ENCODE data around the gene LINC00632.
A peak's percentile ranks its signal among the peaks of the same experiment; 100 is the strongest.

Gene LINC00632

DNA sequence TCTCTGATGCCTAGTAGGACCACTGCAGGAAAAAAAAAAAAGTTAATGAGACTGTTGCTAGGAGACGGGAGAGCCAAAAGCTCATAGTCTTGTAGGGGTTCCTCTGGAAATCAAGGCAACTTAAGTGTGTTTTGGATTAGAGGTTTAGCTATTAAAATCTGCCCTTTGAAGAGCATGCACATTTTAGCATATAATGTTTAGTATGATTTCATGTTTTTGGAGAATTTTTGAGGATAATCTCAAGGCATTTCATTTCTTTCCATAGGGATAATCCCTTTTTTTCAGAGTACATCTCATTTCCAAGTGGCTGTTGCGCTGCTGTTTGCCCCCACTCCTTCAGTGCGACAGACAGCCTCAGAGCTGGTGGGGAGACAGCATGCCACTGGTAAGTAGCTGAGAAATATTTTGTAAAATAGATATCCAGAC is at the start of gene LINC00632:
Gene LINC00632 (plus strand): TSS at position 339 of the 426 bp plus-strand sequence.
- Histone ChIP-seq H3K36me3 (ENCODE audit: insufficient read depth, low read length) (no peaks in the 10 kb centered on the region), H3K4me1 (ENCODE audit: insufficient read depth, low read length) (no peaks in the 10 kb centered on the region), H3K79me2 (ENCODE audit: insufficient read depth, low read length) (no peaks in the 10 kb centered on the region), H2AFZ (ENCODE audit: low read depth, low read length) (no peak within 1 kb of the TSS), H3K4me2 (ENCODE audit: insufficient read depth, low read length) (no peak within 1 kb of the TSS), H3K27me3 (ENCODE audit: insufficient read depth, low read length, poor library complexity) (no peaks in the 10 kb centered on the region), H3K27ac (ENCODE audit: low read length) (no peak within 1 kb of the TSS), H3K9me3 (ENCODE audit: insufficient read depth, low read length, severe bottlenecking) (no peaks in the 10 kb centered on the region), H3K4me3 (ENCODE audit: low read depth in 1 of 2, low read length in 2 of 2) (no peak within 1 kb of the TSS), H3K9ac (ENCODE audit: low read depth, low read length) (no peak within 1 kb of the TSS), H4K20me1 (ENCODE audit: insufficient read depth, low read length) (no peaks in the 10 kb centered on the region)
- ATAC-seq (ENCODE audit: insufficient read depth, low read depth): no peak
- TF ChIP-seq EZH2 (IDR thresholded peaks at IDR 0.05; ENCODE audit: borderline replicate concordance, low read depth, low read length, severe bottlenecking) (no peak), CTCF (IDR thresholded peaks at IDR 0.05; ENCODE audit: borderline replicate concordance, extremely low read depth, low read length, poor library complexity, severe bottlenecking) (no peak)
- no peak for DNase-seq

GRCh38 chrX:140661643-140662042 is 47.9 kb upstream of the LINC00632 start:
- H3K4me1 ChIP-seq (ENCODE audit: insufficient read depth, low read length): no peaks in the 10 kb centered on the region
- no peak overlapping the region for H3K4me3 ChIP-seq (ENCODE audit: low read depth in 1 of 2, low read length in 2 of 2)
- H3K79me2 ChIP-seq (ENCODE audit: insufficient read depth, low read length): no peaks in the 10 kb centered on the region
- no peaks in the 10 kb centered on the region for H4K20me1 ChIP-seq (ENCODE audit: insufficient read depth, low read length)
- H3K4me2 ChIP-seq (ENCODE audit: insufficient read depth, low read length): no peak overlapping the region
- no peak overlapping the region for H3K9ac ChIP-seq (ENCODE audit: low read depth, low read length)
- TF ChIP-seq CTCF (IDR thresholded peaks at IDR 0.05; ENCODE audit: borderline replicate concordance, extremely low read depth, low read length, poor library complexity, severe bottlenecking) (no peak), EZH2 (IDR thresholded peaks at IDR 0.05; ENCODE audit: borderline replicate concordance, low read depth, low read length, severe bottlenecking) (no peak)
- no peaks in the 10 kb centered on the region for H3K36me3 ChIP-seq (ENCODE audit: insufficient read depth, low read length)
- no peak overlapping the region for H2AFZ ChIP-seq (ENCODE audit: low read depth, low read length)
- ATAC-seq (ENCODE audit: insufficient read depth, low read depth) (no peak), DNase-seq (no peak)
- H3K9me3 ChIP-seq (ENCODE audit: insufficient read depth, low read length, severe bottlenecking): no peaks in the 10 kb centered on the region
- no peaks in the 10 kb centered on the region for H3K27me3 ChIP-seq (ENCODE audit: insufficient read depth, low read length, poor library complexity)
- H3K27ac ChIP-seq (ENCODE audit: low read length): no peak overlapping the region

- Histone ChIP-seq H3K9ac (ENCODE audit: low read depth, low read length) (no peak overlapping the region), H3K79me2 (ENCODE audit: insufficient read depth, low read length) (no peaks in the 10 kb centered on the region), H3K4me3 (ENCODE audit: low read depth in 1 of 2, low read length in 2 of 2) (no peak overlapping the region), H3K4me2 (ENCODE audit: insufficient read depth, low read length) (no peak overlapping the region), H3K4me1 (ENCODE audit: insufficient read depth, low read length) (no peaks in the 10 kb centered on the region), H3K36me3 (ENCODE audit: insufficient read depth, low read length) (no peaks in the 10 kb centered on the region), H3K27ac (ENCODE audit: low read length) (no peak overlapping the region), H3K27me3 (ENCODE audit: insufficient read depth, low read length, poor library complexity) (no peaks in the 10 kb centered on the region), H2AFZ (ENCODE audit: low read depth, low read length) (no peak overlapping the region), H4K20me1 (ENCODE audit: insufficient read depth, low read length) (no peaks in the 10 kb centered on the region), H3K9me3 (ENCODE audit: insufficient read depth, low read length, severe bottlenecking) (no peaks in the 10 kb centered on the region)
- no peak for DNase-seq
- no peak for ATAC-seq (ENCODE audit: insufficient read depth, low read depth)
- TF ChIP-seq CTCF (IDR thresholded peaks at IDR 0.05; ENCODE audit: borderline replicate concordance, extremely low read depth, low read length, poor library complexity, severe bottlenecking): peak; percentile 42
- no peak for TF ChIP-seq EZH2 (IDR thresholded peaks at IDR 0.05; ENCODE audit: borderline replicate concordance, low read depth, low read length, severe bottlenecking)
These were observed 44.6 kb upstream of the LINC00632 start for GRCh38 chrX:140664939-140665338.

All from DND-41 (cell line).